ENCODE results near the gene FBXL16. TPM values are rescaled to one million over a fixed set of nuclear protein-coding genes. Genes with fewer than 3 reads are reported as not detected.

The FBXL16 gene
- total RNA-seq, 1 experiment from 2014 or later, result 1.8 TPM

Other genes starting within 250 kb of the FBXL16 start
- 48.8 and 54.0 TPM in 2 replicates for gene CAPN15, start 178.1 kb downstream of the FBXL16 start, total RNA-seq (2014; rRNA removed; shearing (Covaris generic))
- not detected in 2 replicates for gene PRR35, start 145.4 kb downstream of the FBXL16 start, total RNA-seq (2014; rRNA removed; shearing (Covaris generic))
- gene NHLRC4, start 138.8 kb downstream of the FBXL16 start, total RNA-seq (2014; rRNA removed; shearing (Covaris generic)), result 0.08 TPM in 1 of 2 replicates, not detected in the other
- 20.9 and 24.4 TPM in 2 replicates for gene PIGQ, start 135.8 kb downstream of the FBXL16 start, total RNA-seq (2014; rRNA removed; shearing (Covaris generic))
- 13.2 and 14.4 TPM in 2 replicates for gene RAB40C, start 115.7 kb downstream of the FBXL16 start, total RNA-seq (2014; rRNA removed; shearing (Covaris generic))
- gene WFIKKN1, start 74.8 kb downstream of the FBXL16 start, total RNA-seq (2014; rRNA removed; shearing (Covaris generic)), result 0.04 and 0.05 TPM in 2 replicates
- 60.9 and 72.6 TPM in 2 replicates for gene METTL26, start 69.5 kb downstream of the FBXL16 start, total RNA-seq (2014; rRNA removed; shearing (Covaris generic))
- gene MCRIP2, start 64.0 kb downstream of the FBXL16 start, total RNA-seq (2014; rRNA removed; shearing (Covaris generic)), result 3.3 and 4.6 TPM in 2 replicates
- 10.5 and 18.3 TPM in 2 replicates for gene WDR90, start 56.4 kb downstream of the FBXL16 start, total RNA-seq (2014; rRNA removed; shearing (Covaris generic))
- gene RHOT2, start 37.7 kb downstream of the FBXL16 start, total RNA-seq (2014; rRNA removed; shearing (Covaris generic)), result 41.0 and 66.2 TPM in 2 replicates
- gene RHBDL1, start 30.1 kb downstream of the FBXL16 start, total RNA-seq (2014; rRNA removed; shearing (Covaris generic)), result 0.94 and 2.5 TPM in 2 replicates
- gene STUB1, start 25.4 kb downstream of the FBXL16 start, total RNA-seq (2014; rRNA removed; shearing (Covaris generic)), result 46.0 and 49.2 TPM in 2 replicates
- 22.7 and 23.4 TPM in 2 replicates for gene JMJD8, start 21.5 kb downstream of the FBXL16 start, total RNA-seq (2014; rRNA removed; shearing (Covaris generic))
- 5.6 and 6.2 TPM in 2 replicates for gene WDR24, start 15.4 kb downstream of the FBXL16 start, total RNA-seq (2014; rRNA removed; shearing (Covaris generic))
- gene METRN, start 9.3 kb upstream of the FBXL16 start, total RNA-seq (2014; rRNA removed; shearing (Covaris generic)), result 61.7 and 77.6 TPM in 2 replicates
- 11.4 and 11.7 TPM in 2 replicates for gene ANTKMT, start 15.3 kb upstream of the FBXL16 start, total RNA-seq (2014; rRNA removed; shearing (Covaris generic))
- 4.5 and 5.0 TPM in 2 replicates for gene CCDC78, start 20.6 kb upstream of the FBXL16 start, total RNA-seq (2014; rRNA removed; shearing (Covaris generic))
- 6.0 and 8.9 TPM in 2 replicates for gene HAGHL, start 21.3 kb upstream of the FBXL16 start, total RNA-seq (2014; rRNA removed; shearing (Covaris generic))
- 30.2 and 31.5 TPM in 2 replicates for gene CIAO3, start 35.2 kb upstream of the FBXL16 start, total RNA-seq (2014; rRNA removed; shearing (Covaris generic))
- gene MSLN, start 54.9 kb upstream of the FBXL16 start, total RNA-seq (2014; rRNA removed; shearing (Covaris generic)), result not detected in 2 replicates
- gene RPUSD1, start 82.6 kb upstream of the FBXL16 start, total RNA-seq (2014; rRNA removed; shearing (Covaris generic)), result 35.5 and 38.7 TPM in 2 replicates
- 34.5 and 46.0 TPM in 2 replicates for gene CHTF18, start 82.8 kb upstream of the FBXL16 start, total RNA-seq (2014; rRNA removed; shearing (Covaris generic))
- gene GNG13, start 94.9 kb upstream of the FBXL16 start, total RNA-seq (2014; rRNA removed; shearing (Covaris generic)), result not detected in 2 replicates